Kidney (tissue), 14 donors: ENCODE data around the gene SAMD4A. TPM values are rescaled to one million over a fixed set of nuclear protein-coding genes. Genes with fewer than 3 reads are reported as not detected.

Experiments used
- DNase-seq, 5 donors: peaks; one replicate each; pipeline ENCODE4 v3.0.0-alpha.2; 2013 to 2020
- FAIRE-seq: peaks from 2 replicates; lab custom pipeline; 2012; peaks lifted over from hg19 to GRCh38; lab: Jason Lieb, UNC
- H3K27ac ChIP-seq, 2 donors: one replicate each; pipeline ENCODE4 v1.7.0; 2013; ENCODE audit warnings: low read depth in 2 of 2, low read length in 2 of 2, inconsistent platforms in 1 of 2
- H3K27me3 ChIP-seq: one replicate; pipeline ENCODE4 v1.7.1; 2013; ENCODE audit warnings: low read length, inconsistent platforms; ENCODE audit not compliant: control insufficient read depth, insufficient read depth
- H3K36me3 ChIP-seq, 3 donors: one replicate each; pipeline versions ENCODE4 v1.7.0 to v1.7.1; 2013; ENCODE audit warnings: low read length in 3 of 3, control low read depth in 1 of 3, inconsistent platforms in 1 of 3; ENCODE audit not compliant: insufficient read depth in 3 of 3, control insufficient read depth in 2 of 3
- H3K4me1 ChIP-seq, 3 donors: one replicate each; pipeline versions ENCODE4 v1.7.0 to v1.7.1; 2013; ENCODE audit warnings: low read length in 3 of 3, inconsistent platforms in 1 of 3, low read depth in 1 of 3; ENCODE audit not compliant: control insufficient read depth in 2 of 3, insufficient read depth in 2 of 3
- H3K4me3 ChIP-seq, 3 donors: one replicate each; pipeline versions ENCODE4 v1.7.0 to v1.8.1; 2013; ENCODE audit warnings: low read length in 3 of 3, control low read depth in 1 of 3, inconsistent platforms in 1 of 3
- H3K9ac ChIP-seq, 3 donors: one replicate each; pipeline versions ENCODE4 v1.7.0 to v1.7.1; 2013; ENCODE audit warnings: low read length in 3 of 3, control low read depth in 1 of 3, inconsistent platforms in 1 of 3
- H3K9me3 ChIP-seq, 3 donors: one replicate each; pipeline versions ENCODE4 v1.7.0 to v1.7.1; 2013; ENCODE audit warnings: low read length in 3 of 3, control low read depth in 1 of 3, inconsistent platforms in 1 of 3; ENCODE audit not compliant: control insufficient read depth in 2 of 3, insufficient read depth in 1 of 3
- CTCF ChIP-seq: IDR thresholded peaks from 3 replicates; pipeline ENCODE4 v1.5.1; 2012; ENCODE audit warnings: mild to moderate bottlenecking, moderate library complexity, borderline replicate concordance; ENCODE audit not compliant: insufficient read depth; ENCODE audit errors: extremely low read depth
- intact Hi-C: fragments of 100-400 bp; cut with DNase I; formaldehyde crosslinking; loops from one replicate; pipeline ENCODE4 v1.11.1; 2022
- polyA plus RNA-seq: library from polyadenylated mRNA; stranded (reverse); fragments of 350-450 nt; fragmentation: Illumina TruSeq; extraction: RNeasy Lipid Tissue Mini Kit (QIAGEN cat#74804); gene quantifications from one replicate; pipeline ENCODE4 v1.2.3, GENCODE V29; 2014; ENCODE audit warnings: low read depth, low replicate concordance; ENCODE audit not compliant: insufficient read depth
- total RNA-seq: library from RNA; stranded (reverse); fragmentation: NEBNext Ultra II Directional; extraction: Animal tissue kit (Norgen Biotek cat#: 25700); gene quantifications from one replicate; pipeline ENCODE4 v1.2.1, GENCODE V29; 2021
- donor health status: control.
- donor health status: control.
- donor health status: control.
- donor health status: control.
- donor health status: control.
- donor health status: DM: yes; HTN: yes; CAD: no.
- donor health status: Normal renal cell carcinoma (clear cell type).

SAMD4A gene
- total and polyA plus RNA-seq, 2 donors from 2014 or later: 7.4 to 46.5 TPM

- DNase-seq (no peak), FAIRE-seq (no peak)
- Histone ChIP-seq H3K36me3 (no peaks in the 10 kb centered on the region), H3K9ac (peak overlapping the region in 1 of 3 donors; percentile 66), H3K9me3 (no peaks in the 10 kb centered on the region), H3K4me1 (peaks cover 3 to 22% (median 12%) of the 10 kb centered on the region in 3 donors), H3K27ac (peak overlapping the region; percentile 83 to 85), H3K27me3 (no peaks in the 10 kb centered on the region), H3K4me3 (peak overlapping the region in 2 of 3 donors; percentile 43 to 57)
- intact Hi-C loops: no loop called here
- no peak for TF ChIP-seq CTCF
Observed at GRCh38 chr14:54627219-54627539, 60.3 kb downstream of the SAMD4A start.

GRCh38 chr14:54627540-54628363 lies 60.8 kb downstream of the SAMD4A start:
- intact Hi-C loops: no loop called here
- Histone ChIP-seq H3K36me3 (no peaks in the 10 kb centered on the region), H3K9me3 (no peaks in the 10 kb centered on the region), H3K27me3 (no peaks in the 10 kb centered on the region), H3K9ac (peak overlapping the region in 1 of 3 donors; percentile 66), H3K27ac (peak overlapping the region; percentile 83 to 85), H3K4me1 (peaks cover 3 to 22% (median 12%) of the 10 kb centered on the region in 3 donors), H3K4me3 (peak overlapping the region in 2 of 3 donors; percentile 43 to 57)
- DNase-seq: peak; percentile 63 to 95 (median 77)
- TF ChIP-seq CTCF: no peak
- no peak for FAIRE-seq

GRCh38 chr14:54629183-54629582 lies 62.3 kb downstream of the SAMD4A start:
- intact Hi-C loops: no loop called here
- Histone ChIP-seq H3K27ac (no peak overlapping the region), H3K4me1 (peaks cover 3 to 19% (median 12%) of the 10 kb centered on the region in 3 donors), H3K9ac (no peak overlapping the region), H3K4me3 (no peak overlapping the region), H3K9me3 (no peaks in the 10 kb centered on the region), H3K27me3 (no peaks in the 10 kb centered on the region), H3K36me3 (no peaks in the 10 kb centered on the region)
- FAIRE-seq (no peak), DNase-seq (no peak)
- TF ChIP-seq CTCF: no peak
